ENCODE results near the gene DOK6. TPM values are rescaled to one million over a fixed set of nuclear protein-coding genes. Genes with fewer than 3 reads are reported as not detected.

DOK6 gene
- total RNA-seq, 1 donor from 2014 or later, result 0.67 TPM

DNA sequence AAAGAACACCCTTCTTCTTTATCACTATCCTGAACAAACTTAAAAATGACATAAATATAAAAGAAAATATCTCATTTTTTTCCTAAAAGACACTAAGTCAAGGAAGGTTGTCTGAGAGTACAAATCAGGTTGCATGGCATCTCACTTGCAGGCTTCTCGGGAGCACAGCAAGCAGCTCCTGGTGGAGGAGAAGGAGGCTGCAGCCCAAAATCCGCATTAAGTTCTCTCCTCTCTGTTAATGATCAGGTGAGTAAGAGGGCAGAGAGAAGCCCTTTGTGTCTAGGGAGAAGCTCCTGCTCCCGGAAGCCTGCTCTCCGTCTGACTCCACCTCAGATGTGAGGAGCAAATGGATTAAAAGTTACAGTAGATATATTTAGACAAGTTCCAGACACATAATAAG lies 35.0 kb upstream of the DOK6 start:
- DNase-seq (ENCODE audit: low read depth), result no peak
- Histone ChIP-seq H3K27me3 (ENCODE audit: control insufficient read depth, insufficient read depth, low read length) (no peaks in the 10 kb centered on the region), H3K36me3 (ENCODE audit: control insufficient read depth, insufficient read depth, low read length) (no peaks in the 10 kb centered on the region), H3K4me3 (ENCODE audit: low read depth, low read length) (no peak overlapping the region)
- TF ChIP-seq, protein P1, sequence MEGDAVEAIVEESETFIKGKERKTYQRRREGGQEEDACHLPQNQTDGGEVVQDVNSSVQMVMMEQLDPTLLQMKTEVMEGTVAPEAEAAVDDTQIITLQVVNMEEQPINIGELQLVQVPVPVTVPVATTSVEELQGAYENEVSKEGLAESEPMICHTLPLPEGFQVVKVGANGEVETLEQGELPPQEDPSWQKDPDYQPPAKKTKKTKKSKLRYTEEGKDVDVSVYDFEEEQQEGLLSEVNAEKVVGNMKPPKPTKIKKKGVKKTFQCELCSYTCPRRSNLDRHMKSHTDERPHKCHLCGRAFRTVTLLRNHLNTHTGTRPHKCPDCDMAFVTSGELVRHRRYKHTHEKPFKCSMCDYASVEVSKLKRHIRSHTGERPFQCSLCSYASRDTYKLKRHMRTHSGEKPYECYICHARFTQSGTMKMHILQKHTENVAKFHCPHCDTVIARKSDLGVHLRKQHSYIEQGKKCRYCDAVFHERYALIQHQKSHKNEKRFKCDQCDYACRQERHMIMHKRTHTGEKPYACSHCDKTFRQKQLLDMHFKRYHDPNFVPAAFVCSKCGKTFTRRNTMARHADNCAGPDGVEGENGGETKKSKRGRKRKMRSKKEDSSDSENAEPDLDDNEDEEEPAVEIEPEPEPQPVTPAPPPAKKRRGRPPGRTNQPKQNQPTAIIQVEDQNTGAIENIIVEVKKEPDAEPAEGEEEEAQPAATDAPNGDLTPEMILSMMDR (IDR thresholded peaks at IDR 0.05; ENCODE audit: insufficient read depth, low read length, poor library complexity, severe bottlenecking), result no peak

DNA sequence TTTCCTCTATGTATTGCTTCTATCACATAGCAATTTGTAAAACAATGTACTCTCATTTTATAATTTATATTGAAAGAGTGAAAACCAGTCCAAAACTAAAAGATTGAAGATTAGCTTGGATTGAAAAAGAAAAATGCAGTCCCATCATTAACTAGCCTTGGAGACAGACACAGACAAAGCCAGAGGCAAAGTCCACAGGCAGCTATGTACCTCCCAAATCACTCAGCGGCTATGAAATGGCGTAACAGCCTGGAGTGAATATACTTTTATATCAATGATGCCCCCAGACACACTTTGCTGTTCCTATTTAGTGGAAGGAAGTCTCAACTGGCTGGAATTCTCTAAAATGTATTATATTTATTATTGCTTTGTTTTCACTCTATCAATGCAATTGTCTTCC lies 33.6 kb upstream of the DOK6 start:
- DNase-seq (ENCODE audit: low read depth), result no peak
- TF ChIP-seq, protein P1 (IDR thresholded peaks at IDR 0.05; ENCODE audit: insufficient read depth, low read length, poor library complexity, severe bottlenecking), result no peak
- Histone ChIP-seq H3K4me3 (ENCODE audit: low read depth, low read length) (no peak overlapping the region), H3K36me3 (ENCODE audit: control insufficient read depth, insufficient read depth, low read length) (no peaks in the 10 kb centered on the region), H3K27me3 (ENCODE audit: control insufficient read depth, insufficient read depth, low read length) (no peaks in the 10 kb centered on the region)

DNA sequence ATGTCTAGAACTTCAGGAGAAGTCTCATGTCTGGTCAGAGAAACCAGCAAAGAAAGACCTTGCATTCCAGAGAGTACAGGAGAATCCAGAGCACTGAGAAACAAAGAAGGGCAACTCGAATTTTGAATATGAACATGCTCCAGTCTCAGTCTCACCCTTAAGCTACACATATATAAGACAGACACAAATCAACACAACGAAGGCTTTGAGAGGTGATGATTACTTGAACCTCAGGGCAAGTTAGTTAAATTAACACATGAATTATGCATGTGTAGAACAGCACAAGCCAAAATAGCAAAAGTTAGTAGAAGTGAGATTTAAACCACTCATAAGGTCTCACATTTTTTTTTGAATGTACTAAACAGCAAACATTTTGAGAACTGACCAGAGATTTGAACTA lies 29.0 kb upstream of the DOK6 start:
- Histone ChIP-seq H3K4me3 (ENCODE audit: low read depth, low read length) (no peak overlapping the region), H3K27me3 (ENCODE audit: control insufficient read depth, insufficient read depth, low read length) (no peaks in the 10 kb centered on the region), H3K36me3 (ENCODE audit: control insufficient read depth, insufficient read depth, low read length) (no peaks in the 10 kb centered on the region)
- no peak for DNase-seq (ENCODE audit: low read depth)
- TF ChIP-seq, protein P1 (IDR thresholded peaks at IDR 0.05; ENCODE audit: insufficient read depth, low read length, poor library complexity, severe bottlenecking), result no peak

DNA sequence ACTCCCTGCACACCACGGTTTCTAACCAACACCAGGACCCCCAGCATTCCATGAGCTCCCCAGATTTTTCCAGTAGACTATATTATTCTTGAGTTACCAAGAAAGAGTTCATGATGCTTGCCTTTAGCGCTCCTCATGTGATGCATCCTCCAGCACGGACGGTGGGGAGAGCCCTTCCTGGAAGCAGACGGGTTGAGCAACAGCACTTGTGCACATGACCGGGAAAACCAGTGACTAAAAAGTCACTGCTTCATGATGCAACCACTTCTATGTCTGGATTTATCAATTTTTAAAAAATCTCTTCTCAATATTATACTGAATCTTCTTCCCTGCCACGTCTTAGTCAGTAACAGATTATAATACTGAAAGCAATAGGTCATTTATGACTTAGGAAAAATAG lies 20.4 kb upstream of the DOK6 start:
- H3K4me3 ChIP-seq (ENCODE audit: low read depth, low read length), result no peak overlapping the region
- DNase-seq (ENCODE audit: low read depth), result no peak
- H3K27me3 ChIP-seq (ENCODE audit: control insufficient read depth, insufficient read depth, low read length), result no peaks in the 10 kb centered on the region
- no peaks in the 10 kb centered on the region for H3K36me3 ChIP-seq (ENCODE audit: control insufficient read depth, insufficient read depth, low read length)
- TF ChIP-seq, protein P1 (IDR thresholded peaks at IDR 0.05; ENCODE audit: insufficient read depth, low read length, poor library complexity, severe bottlenecking), result no peak

DNA sequence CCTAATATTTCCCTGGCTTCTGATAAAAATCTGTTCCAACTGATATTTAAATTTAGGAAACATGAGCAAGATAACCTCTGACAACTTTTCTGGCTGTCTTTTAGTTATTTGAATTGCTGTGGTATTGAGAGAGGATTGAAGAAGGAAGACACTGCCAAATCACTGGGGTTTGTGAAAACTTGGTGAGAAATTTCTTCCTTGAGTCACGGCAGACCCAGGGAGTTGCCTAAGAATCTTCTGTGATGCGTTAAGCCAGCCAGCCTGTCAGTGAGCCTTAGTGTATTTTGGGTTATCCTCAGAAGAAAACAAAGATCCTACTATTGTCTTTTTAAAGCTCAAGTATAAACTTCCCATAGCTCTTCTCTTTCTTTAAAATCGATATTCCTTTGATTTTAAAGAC lies 17.5 kb upstream of the DOK6 start:
- H3K4me3 ChIP-seq (ENCODE audit: low read depth, low read length), result no peak overlapping the region
- no peak for DNase-seq (ENCODE audit: low read depth)
- H3K27me3 ChIP-seq (ENCODE audit: control insufficient read depth, insufficient read depth, low read length), result no peaks in the 10 kb centered on the region
- TF ChIP-seq, protein P1 (IDR thresholded peaks at IDR 0.05; ENCODE audit: insufficient read depth, low read length, poor library complexity, severe bottlenecking), result no peak
- no peaks in the 10 kb centered on the region for H3K36me3 ChIP-seq (ENCODE audit: control insufficient read depth, insufficient read depth, low read length)

DNA sequence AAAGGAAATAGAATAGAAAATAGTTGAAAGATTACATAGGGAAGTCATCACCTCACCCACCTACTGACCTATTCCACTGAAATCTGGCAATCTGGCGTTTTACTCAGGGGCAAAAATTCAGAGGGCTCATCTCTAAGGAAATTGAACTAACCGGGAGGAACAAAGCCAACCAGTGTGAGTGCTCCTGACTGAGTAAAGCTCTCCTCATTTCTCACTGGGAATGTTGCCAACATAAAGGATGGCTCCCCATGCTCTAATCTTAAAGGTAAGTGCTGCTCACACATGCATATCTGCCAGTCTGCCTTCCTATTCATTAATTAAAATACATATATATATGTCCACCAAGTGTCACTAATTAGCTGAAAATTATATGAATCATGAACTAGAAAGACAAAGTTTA lies 13.5 kb upstream of the DOK6 start:
- TF ChIP-seq, protein P1 (IDR thresholded peaks at IDR 0.05; ENCODE audit: insufficient read depth, low read length, poor library complexity, severe bottlenecking), result no peak
- no peak for DNase-seq (ENCODE audit: low read depth)
- H3K4me3 ChIP-seq (ENCODE audit: low read depth, low read length), result no peak overlapping the region
- H3K27me3 ChIP-seq (ENCODE audit: control insufficient read depth, insufficient read depth, low read length), result no peaks in the 10 kb centered on the region
- no peaks in the 10 kb centered on the region for H3K36me3 ChIP-seq (ENCODE audit: control insufficient read depth, insufficient read depth, low read length)

Data from kidney epithelial cell (primary cell).